ENCODE data around the gene PRDM2. TPM values are rescaled to one million over a fixed set of nuclear protein-coding genes. Genes with fewer than 3 reads are reported as not detected.

The PRDM2 gene
- total RNA-seq, 3 donors from 2014 or later (not counting 1 experiment from before 2014, with no cell fraction given), result 168 to 193 (median 184) TPM

GRCh38 chr1:13828454-13829151, 128.6 kb downstream of the PRDM2 start:
- Histone ChIP-seq H3K27me3 (ENCODE audit: control insufficient read depth, insufficient read depth, low read length) (no peaks in the 10 kb centered on the region), H3K9me3 (ENCODE audit: control insufficient read depth, insufficient read depth, low read length) (no peaks in the 10 kb centered on the region), H3K27ac (ENCODE audit: low read length) (no peak overlapping the region), H3K4me1 (ENCODE audit: control insufficient read depth, insufficient read depth, low read length) (peaks cover 8% of the 10 kb centered on the region), H3K36me3 (ENCODE audit: control insufficient read depth, insufficient read depth, low read length) (no peaks in the 10 kb centered on the region), H3K4me3 (ENCODE audit: low read length) (no peak overlapping the region)
- H3K4me1 Mint-ChIP-seq, result peaks cover 0 to 10% of the 10 kb centered on the region in 2 donors
- H3K9me3 Mint-ChIP-seq, result no peaks in the 10 kb centered on the region
- intact Hi-C loops (cut with micrococcal nuclease), result loop anchor here (10.0 kb wide), 1 partner anchor 136 kb away; no protein-coding TSS in a partner anchor
- H3K27ac Mint-ChIP-seq, result no peak overlapping the region
- TF ChIP-seq, protein P1, sequence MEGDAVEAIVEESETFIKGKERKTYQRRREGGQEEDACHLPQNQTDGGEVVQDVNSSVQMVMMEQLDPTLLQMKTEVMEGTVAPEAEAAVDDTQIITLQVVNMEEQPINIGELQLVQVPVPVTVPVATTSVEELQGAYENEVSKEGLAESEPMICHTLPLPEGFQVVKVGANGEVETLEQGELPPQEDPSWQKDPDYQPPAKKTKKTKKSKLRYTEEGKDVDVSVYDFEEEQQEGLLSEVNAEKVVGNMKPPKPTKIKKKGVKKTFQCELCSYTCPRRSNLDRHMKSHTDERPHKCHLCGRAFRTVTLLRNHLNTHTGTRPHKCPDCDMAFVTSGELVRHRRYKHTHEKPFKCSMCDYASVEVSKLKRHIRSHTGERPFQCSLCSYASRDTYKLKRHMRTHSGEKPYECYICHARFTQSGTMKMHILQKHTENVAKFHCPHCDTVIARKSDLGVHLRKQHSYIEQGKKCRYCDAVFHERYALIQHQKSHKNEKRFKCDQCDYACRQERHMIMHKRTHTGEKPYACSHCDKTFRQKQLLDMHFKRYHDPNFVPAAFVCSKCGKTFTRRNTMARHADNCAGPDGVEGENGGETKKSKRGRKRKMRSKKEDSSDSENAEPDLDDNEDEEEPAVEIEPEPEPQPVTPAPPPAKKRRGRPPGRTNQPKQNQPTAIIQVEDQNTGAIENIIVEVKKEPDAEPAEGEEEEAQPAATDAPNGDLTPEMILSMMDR (IDR thresholded peaks at IDR 0.05), result peak; percentile 22
- ATAC-seq (peak; percentile 35 to 71 (median 42)), DNase-seq (peak in 1 of 2 donors; percentile 45)
- H3K27me3 Mint-ChIP-seq (ENCODE audit: low read depth in 2 of 2), result peaks cover 0 to 3% of the 10 kb centered on the region in 2 donors
- peaks cover 6% of the 10 kb centered on the region for H3K36me3 Mint-ChIP-seq
- H3K4me3 Mint-ChIP-seq, result no peak overlapping the region
- WGBS (ENCODE audit: insufficient coverage), result 50% methylated on average over 18 of the region's 18 CpGs

DNA sequence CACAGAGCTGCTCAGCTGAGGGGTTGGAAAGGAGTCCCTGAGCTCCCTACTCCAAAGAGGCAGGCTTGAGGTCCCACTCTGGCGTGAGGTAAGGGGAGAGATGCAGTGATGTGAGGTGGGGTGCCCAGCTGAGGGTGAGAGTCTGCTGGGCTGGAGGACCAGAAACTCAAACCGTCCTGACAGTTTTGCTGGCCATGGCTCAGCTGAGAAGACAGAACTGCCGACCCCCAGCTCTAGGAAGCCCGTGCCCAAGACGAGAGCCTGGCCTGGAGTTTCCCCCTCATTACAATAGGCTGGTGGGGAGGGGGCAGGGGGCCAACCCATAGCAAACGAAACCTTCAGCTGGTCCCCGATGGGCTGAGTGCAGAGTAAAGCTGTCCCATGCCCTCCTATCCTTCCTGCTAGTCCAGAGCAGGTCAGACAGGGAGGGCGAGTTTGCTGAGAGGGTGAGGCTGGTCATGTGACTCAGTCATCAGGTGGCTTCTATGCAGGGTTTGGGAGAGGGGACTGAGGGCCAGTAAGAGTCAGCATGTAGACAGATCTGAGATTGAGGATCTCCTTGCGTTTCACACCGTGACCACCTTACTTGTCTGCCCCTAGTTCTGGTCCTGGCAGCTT, 129.3 kb downstream of the PRDM2 start:
- Histone ChIP-seq H3K9me3 (ENCODE audit: control insufficient read depth, insufficient read depth, low read length) (no peaks in the 10 kb centered on the region), H3K27me3 (ENCODE audit: control insufficient read depth, insufficient read depth, low read length) (no peaks in the 10 kb centered on the region), H3K36me3 (ENCODE audit: control insufficient read depth, insufficient read depth, low read length) (no peaks in the 10 kb centered on the region), H3K4me1 (ENCODE audit: control insufficient read depth, insufficient read depth, low read length) (peaks cover 8% of the 10 kb centered on the region), H3K27ac (ENCODE audit: low read length) (no peak overlapping the region), H3K4me3 (ENCODE audit: low read length) (no peak overlapping the region)
- H3K4me3 Mint-ChIP-seq, result no peak overlapping the region
- H3K9me3 Mint-ChIP-seq, result no peaks in the 10 kb centered on the region
- TF ChIP-seq, protein P1 (IDR thresholded peaks at IDR 0.05), result no peak
- H3K27me3 Mint-ChIP-seq (ENCODE audit: low read depth in 2 of 2), result peaks cover 0 to 3% of the 10 kb centered on the region in 2 donors
- intact Hi-C loops (cut with micrococcal nuclease), result loop anchor here (10.0 kb wide), 1 partner anchor 136 kb away; no protein-coding TSS in a partner anchor
- no peak for ATAC-seq
- H3K27ac Mint-ChIP-seq, result no peak overlapping the region
- DNase-seq, result no peak
- no peaks in the 10 kb centered on the region for H3K36me3 Mint-ChIP-seq
- peaks cover 0 to 10% of the 10 kb centered on the region in 2 donors for H3K4me1 Mint-ChIP-seq
- 89% methylated on average over 10 of the region's 10 CpGs for WGBS (ENCODE audit: insufficient coverage)

DNA sequence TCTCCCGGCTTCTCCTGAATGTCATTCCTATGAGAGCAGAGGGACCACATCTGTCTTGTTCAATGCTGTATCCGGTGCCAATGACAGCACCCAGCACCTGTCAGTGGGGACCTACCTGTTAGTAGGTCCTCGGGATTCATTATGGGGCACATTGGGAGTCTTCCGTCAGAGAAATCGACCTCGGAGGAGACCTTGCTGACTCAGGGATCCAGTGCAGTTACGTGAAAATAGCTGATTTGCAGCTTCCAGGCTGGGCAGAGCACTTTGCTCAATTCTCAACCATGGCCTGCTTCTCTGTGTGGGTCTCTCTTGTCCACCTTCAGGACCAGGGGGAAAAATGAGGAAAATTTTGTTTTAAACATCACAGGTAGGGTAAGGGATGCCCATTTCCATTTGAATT, 130.2 kb downstream of the PRDM2 start:
- Histone ChIP-seq H3K27me3 (ENCODE audit: control insufficient read depth, insufficient read depth, low read length) (no peaks in the 10 kb centered on the region), H3K9me3 (ENCODE audit: control insufficient read depth, insufficient read depth, low read length) (no peaks in the 10 kb centered on the region), H3K27ac (ENCODE audit: low read length) (no peak overlapping the region), H3K36me3 (ENCODE audit: control insufficient read depth, insufficient read depth, low read length) (no peaks in the 10 kb centered on the region), H3K4me1 (ENCODE audit: control insufficient read depth, insufficient read depth, low read length) (peaks cover 8% of the 10 kb centered on the region), H3K4me3 (ENCODE audit: low read length) (no peak overlapping the region)
- Mint-ChIP-seq H3K36me3 (no peaks in the 10 kb centered on the region), H3K27ac (no peak overlapping the region), H3K4me3 (no peak overlapping the region), H3K4me1 (peaks cover 0 to 10% of the 10 kb centered on the region in 2 donors), H3K27me3 (ENCODE audit: low read depth in 2 of 2) (peaks cover 0 to 3% of the 10 kb centered on the region in 2 donors), H3K9me3 (no peaks in the 10 kb centered on the region)
- 90% methylated on average over 7 of the region's 7 CpGs for WGBS (ENCODE audit: insufficient coverage)
- ATAC-seq (no peak), DNase-seq (no peak)
- intact Hi-C loops (cut with micrococcal nuclease), result no loop called here
- TF ChIP-seq, protein P1 (IDR thresholded peaks at IDR 0.05), result no peak
